ENCODE results near the gene SGTB. TPM values are rescaled to one million over a fixed set of nuclear protein-coding genes. Genes with fewer than 3 reads are reported as not detected.

SGTB gene
- 10.4 and 11.0 TPM in 2 replicates for total RNA-seq

GRCh38 chr5:65721720-65722574 is at the start of gene SGTB, which contains the start of gene NLN:
Gene SGTB (minus strand): TSS chr5:65722109. CDS start chr5:65720807, 1,302 bp downstream.
Gene NLN (plus strand): TSS chr5:65722205. CDS start chr5:65722374, 169 bp downstream.

DNA sequence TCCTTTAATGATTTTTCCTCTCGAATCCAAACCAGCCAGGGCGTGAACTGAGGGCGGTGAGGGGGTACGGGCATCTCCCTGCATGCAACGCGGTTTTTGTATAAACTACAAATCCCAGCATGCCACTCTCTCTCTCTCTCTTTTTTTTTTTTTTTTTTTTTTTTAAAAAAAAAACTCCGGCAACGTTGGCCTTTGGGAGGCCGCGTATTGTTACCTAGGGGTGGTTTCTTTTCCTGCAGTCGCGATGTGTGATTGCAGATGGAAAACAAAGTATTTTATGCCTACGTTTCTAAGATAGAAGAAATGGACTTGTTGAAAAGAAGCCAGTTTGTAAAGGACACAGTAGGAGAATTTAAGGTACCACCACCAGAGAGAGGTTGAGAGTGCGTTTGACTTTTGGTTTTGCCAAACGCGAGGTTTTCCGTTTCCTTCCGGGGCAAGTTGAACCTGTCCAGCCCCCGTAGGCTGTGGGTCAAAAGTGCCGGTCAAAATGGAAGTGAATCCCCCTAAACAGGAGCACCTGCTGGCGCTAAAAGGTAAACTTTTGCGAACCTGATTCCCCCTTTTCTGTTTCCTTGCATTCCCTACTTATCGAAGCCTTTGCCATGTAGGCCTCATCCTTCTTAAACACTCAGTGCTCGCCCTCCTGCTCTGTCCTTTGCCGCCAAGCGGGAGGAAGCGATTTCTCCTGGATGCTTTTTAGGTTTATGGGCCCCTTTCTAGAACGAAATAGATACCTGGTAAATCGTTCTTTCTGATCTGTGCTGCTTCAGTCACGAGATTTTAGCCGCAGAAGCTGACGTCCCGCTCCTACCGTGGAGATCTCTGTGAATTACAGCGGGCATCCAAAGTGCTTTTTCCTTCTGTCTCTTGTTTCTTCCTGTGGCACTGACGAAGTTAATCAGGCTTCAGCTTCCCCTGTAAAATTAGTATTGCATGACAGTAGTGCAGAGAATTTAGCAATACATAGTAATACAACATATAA is 97.0 kb downstream of the SGTB start, which contains the start of the genes SHLD3 and TRAPPC13:
Gene SHLD3 (plus strand): TSS at position 457 of the 985 bp plus-strand sequence. CDS start 4,561 bp downstream, outside the sequence.
Gene TRAPPC13 (plus strand): TSS at position 457 of the 985 bp plus-strand sequence. CDS start 34 bp downstream, at position 491.

DNA sequence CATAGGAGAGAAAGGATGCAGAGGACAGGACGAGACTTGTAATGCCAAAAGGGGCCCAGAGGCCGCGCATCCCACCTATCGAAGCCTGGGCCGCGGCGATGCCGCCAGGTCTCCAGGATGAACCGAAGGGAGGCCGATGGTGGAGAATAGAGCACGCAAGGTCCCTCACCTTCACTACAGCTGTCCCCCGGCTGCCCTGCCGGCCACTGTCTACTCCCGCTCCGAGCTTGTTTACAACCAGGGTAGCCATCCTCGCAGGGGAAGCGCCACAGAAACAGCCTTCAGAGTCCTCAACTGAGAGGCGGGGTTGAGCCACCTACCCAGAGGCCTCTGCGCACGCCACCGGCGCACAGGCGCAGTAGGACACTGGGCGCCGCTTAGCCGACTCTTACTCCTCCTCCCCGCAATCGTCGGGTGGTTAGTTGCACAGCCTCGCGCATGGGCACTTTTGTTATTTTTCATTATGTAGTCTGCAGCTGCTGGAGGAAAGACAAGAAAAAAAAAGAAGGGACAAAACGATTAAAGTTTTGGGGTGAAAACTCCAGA is 97.8 kb downstream of the SGTB start, which contains the start of gene TRIM23:
Gene TRIM23 (minus strand): TSS at position 309 of the 546 bp plus-strand sequence. CDS start 59 bp downstream, at position 250.

Other genes with a start within 250 kb of the SGTB start
- gene ADAMTS6, start 240.2 kb downstream of the SGTB start, total RNA-seq: 43.7 and 68.6 TPM in 2 replicates
- gene CENPK, start 158.9 kb downstream of the SGTB start, total RNA-seq: 20.9 and 36.9 TPM in 2 replicates
- gene PPWD1, start 158.8 kb downstream of the SGTB start, total RNA-seq: 29.3 and 31.2 TPM in 2 replicates
- gene TRIM23, start 97.8 kb downstream of the SGTB start, total RNA-seq: 20.6 and 22.7 TPM in 2 replicates
- 2.3 and 2.9 TPM in 2 replicates for gene SHLD3, start 97.1 kb downstream of the SGTB start, total RNA-seq
- gene TRAPPC13, start 97.1 kb downstream of the SGTB start, total RNA-seq: 16.4 and 17.3 TPM in 2 replicates
- 34.9 and 49.9 TPM in 2 replicates for gene NLN, start 96 bp upstream of the SGTB start, total RNA-seq
- 50.7 and 63.3 TPM in 2 replicates for gene ERBIN, start 204.5 kb upstream of the SGTB start, total RNA-seq

Data from subcutaneous preadipocyte (primary cell).